HCT116 (cell line): ENCODE measurements around the gene EXD3. TPM values are rescaled to one million over a fixed set of nuclear protein-coding genes. Genes with fewer than 3 reads are reported as not detected.
A peak's percentile ranks its signal among the peaks of the same experiment; 100 is the strongest.

Experiments used
- ATAC-seq: fragments of 200-7000 bp; cut with Tn5 transposase; 2 replicates; pipeline ENCODE4 v1.9.1; 2020; ENCODE audit warnings: mild to moderate bottlenecking, moderate library complexity
- BruUV-seq: library from RNA; stranded (reverse); fragments of 400-500 nt; replicated peaks from 2 replicates; lab custom pipeline; 2021; lab: Mats Ljungman, UMichigan
- CTCF ChIA-PET: fragments of 300-600 bp; sonication (Branson Sonifier 250); formaldehyde crosslinking; loops from one replicate; lab custom pipeline; 2021; ENCODE audit warnings: antibody characterized with exemption; lab: Charles Lee
- POLR2A ChIA-PET: fragments of 300-600, 350-600 bp; sonication (Branson Sonifier 250); formaldehyde crosslinking; loops from one replicate; lab custom pipeline; 2021; ENCODE audit warnings: antibody characterized with exemption; lab: Charles Lee
- RAD21 ChIA-PET, 2 experiments: fragments of 300-600 bp; sonication (Branson Sonifier 250); formaldehyde crosslinking; loops; one replicate each; lab custom pipeline; 2023; ENCODE audit warnings: low total read pairs in 2 of 2; ENCODE audit not compliant: uncharacterized antibody in 2 of 2, unreplicated experiment in 2 of 2, low non-redundant PET in 1 of 2; lab: Charles Lee
- DNase-seq: peaks from one replicate; pipeline ENCODE4 v3.0.0-alpha.2; 2010; ENCODE audit warnings: low read depth, low spot score
- H2AFZ ChIP-seq: fragments of 200-600 bp; shearing (Covaris generic), sonication (generic); 2 replicates; pipeline ENCODE4 v1.6.1; 2017; ENCODE audit warnings: low read depth, mixed run types, mixed read lengths, antibody characterized with exemption, low read length; ENCODE audit not compliant: poor library complexity, severe bottlenecking
- H3K27ac ChIP-seq: 2 replicates; pipeline ENCODE4 v1.5.1; 2012; ENCODE audit warnings: low read depth, low read length
- H3K27me3 ChIP-seq: fragments of 200-600 bp; sonication (generic); 2 replicates; pipeline ENCODE4 v1.6.1; 2016; ENCODE audit warnings: mixed run types, low read length, mixed read lengths; ENCODE audit not compliant: insufficient read depth
- H3K36me3 ChIP-seq, 2 experiments: fragments of 200-500 bp in 1 of 2; fragments of 200-600 bp in 1 of 2; sonication (Bioruptor generic) in 1 of 2; sonication (generic) in 1 of 2; 2 replicates each; pipeline versions ENCODE4 v1.5.1 to v1.6.1; 2014 to 2016; ENCODE audit warnings: low read length in 2 of 2, inconsistent platforms in 1 of 2, mixed read lengths in 1 of 2, mixed run types in 1 of 2; ENCODE audit not compliant: insufficient read depth in 2 of 2, control insufficient read depth in 1 of 2
- H3K4me1 ChIP-seq, 2 experiments: fragments of 200-600 bp in 1 of 2; sonication (generic) in 1 of 2; 2 replicates each; pipeline versions ENCODE4 v1.5.1 to v1.6.1; 2012 to 2017; ENCODE audit warnings: low read length in 2 of 2, inconsistent platforms in 1 of 2, mild to moderate bottlenecking in 1 of 2, mixed read lengths in 1 of 2, mixed run types in 1 of 2, moderate library complexity in 1 of 2; ENCODE audit not compliant: insufficient read depth in 2 of 2, control insufficient read depth in 1 of 2
- H3K4me2 ChIP-seq: fragments of 200-600 bp; sonication (generic); 2 replicates; pipeline ENCODE4 v1.6.1; 2017; ENCODE audit warnings: mixed run types, low read length, mixed read lengths
- H3K4me3 ChIP-seq, 2 experiments: fragments of 200-600 bp in 1 of 2; sonication (generic) in 1 of 2; replicated peaks in 1 of 2; 2 replicates each; pipeline ENCODE4 v1.5.1; 2011 to 2016; ENCODE audit warnings: low read length in 2 of 2, control low read depth in 1 of 2, low read depth in 1 of 2, mild to moderate bottlenecking in 1 of 2, mixed read lengths in 1 of 2, mixed run types in 1 of 2
- H3K79me2 ChIP-seq: fragments of 200-600 bp; sonication (generic); 2 replicates; pipeline ENCODE4 v1.6.1; 2017; ENCODE audit warnings: mild to moderate bottlenecking, mixed run types, low read length, moderate library complexity, mixed read lengths; ENCODE audit not compliant: insufficient read depth
- H3K9ac ChIP-seq: fragments of 200-600 bp; sonication (generic); 2 replicates; pipeline ENCODE4 v1.6.1; 2016; ENCODE audit warnings: low read length, mixed read lengths
- H3K9me2 ChIP-seq: fragments of 200-600 bp; sonication (generic), shearing (Covaris generic); 2 replicates; pipeline ENCODE4 v1.6.1; 2017; ENCODE audit warnings: mixed run types, mild to moderate bottlenecking, moderate library complexity; ENCODE audit not compliant: insufficient read depth
- H3K9me3 ChIP-seq, 2 experiments: fragments of 200-500 bp in 1 of 2; fragments of 200-600 bp in 1 of 2; sonication (Bioruptor generic) in 1 of 2; sonication (generic) in 1 of 2; 2 replicates each; pipeline ENCODE4 v1.6.1; 2014 to 2017; ENCODE audit warnings: low read length in 2 of 2, mixed read lengths in 2 of 2, inconsistent platforms in 1 of 2, low read depth in 1 of 2, mild to moderate bottlenecking in 1 of 2, mixed run types in 1 of 2, moderate library complexity in 1 of 2; ENCODE audit not compliant: control insufficient read depth in 1 of 2, insufficient read depth in 1 of 2
- H4K20me1 ChIP-seq: fragments of 200-600 bp; sonication (generic), shearing (Covaris generic); 2 replicates; pipeline ENCODE4 v1.6.1; 2017; ENCODE audit warnings: mixed run types, mild to moderate bottlenecking, moderate library complexity; ENCODE audit not compliant: insufficient read depth
- CBX3 ChIP-seq: IDR thresholded peaks from 2 replicates; pipeline ENCODE4 v1.6.1; 2012; ENCODE audit warnings: low read depth
- ELF1 ChIP-seq: IDR thresholded peaks from 2 replicates; pipeline ENCODE4 v1.6.1; 2012; ENCODE audit warnings: low read depth, borderline replicate concordance
- POLR2A ChIP-seq: IDR thresholded peaks from 2 replicates; pipeline ENCODE4 v1.7.0; 2011; ENCODE audit warnings: borderline replicate concordance; ENCODE audit not compliant: insufficient read depth, insufficient read length; ENCODE audit errors: extremely low read depth
- POLR2AphosphoS5 ChIP-seq: IDR thresholded peaks from 2 replicates; pipeline ENCODE4 v1.6.1; 2011; ENCODE audit warnings: mild to moderate bottlenecking, low read depth, low read length, moderate library complexity
- SIN3A ChIP-seq: IDR thresholded peaks from 2 replicates; pipeline ENCODE4 v1.6.1; 2012; ENCODE audit warnings: low read depth
- SP1 ChIP-seq: IDR thresholded peaks from 2 replicates; pipeline ENCODE4 v1.6.1; 2012; ENCODE audit warnings: low read depth
- SRF ChIP-seq: IDR thresholded peaks from 2 replicates; pipeline ENCODE4 v1.6.1; 2012; ENCODE audit warnings: low read depth
- TCF7L2 ChIP-seq: IDR thresholded peaks from 2 replicates; pipeline ENCODE4 v1.7.0; 2011; ENCODE audit warnings: borderline replicate concordance, inconsistent platforms; ENCODE audit not compliant: insufficient read depth, insufficient read length; ENCODE audit errors: extremely low read depth
- YY1 ChIP-seq: IDR thresholded peaks from 2 replicates; pipeline ENCODE4 v1.6.1; 2011; ENCODE audit warnings: low read length, low read depth, moderate library complexity, mild to moderate bottlenecking; ENCODE audit not compliant: insufficient replicate concordance; ENCODE audit errors: extremely low read depth
- ZNF274 ChIP-seq: fragments of 200-500 bp; sonication (Bioruptor generic); IDR thresholded peaks from 2 replicates; pipeline ENCODE4 v1.6.1; 2014; ENCODE audit warnings: mild to moderate bottlenecking, low read depth, low read length, inconsistent platforms
- intact Hi-C: fragments of 100-400 bp; cut with micrococcal nuclease; formaldehyde crosslinking; loops from 2 replicates; pipeline ENCODE4 v1.10.0; 2022
- total RNA-seq: library from RNA; stranded (reverse); gene quantifications from one replicate; pipeline ENCODE4 v1.2.1, GENCODE V29; 2021; ENCODE audit not compliant: unreplicated experiment
- TF ChIP-seq, protein P1 (sequence below): IDR thresholded peaks from 2 replicates; pipeline ENCODE4 v1.6.1; 2011; ENCODE audit warnings: mild to moderate bottlenecking, low read length, moderate library complexity; ENCODE audit not compliant: insufficient replicate concordance; ENCODE audit errors: extremely low read depth
- TF ChIP-seq, protein P2 (sequence below): IDR thresholded peaks from 2 replicates; pipeline ENCODE4 v1.6.1; 2012; ENCODE audit warnings: low read depth
- TF ChIP-seq, protein P3 (sequence below): IDR thresholded peaks from 2 replicates; pipeline ENCODE4 v1.6.1; 2012

The EXD3 gene
- total RNA-seq, 1 experiment from 2014 or later: 25.4 TPM

- ChIA-PET CTCF (no interaction called here), RAD21 (no interaction called here), POLR2A (interaction anchor here (0.6 to 1.0 kb wide), 2 partner anchors 18 to 482 kb away, joined by 3 to 6 read pairs; partner anchors contain the start of gene ENTPD8)
- Histone ChIP-seq H3K4me3 (peak overlapping the region; percentile 25 to 94), H3K4me2 (peak overlapping the region; percentile 70), H3K4me1 (peaks cover 22 to 61% of the 10 kb centered on the region in 2 experiments), H3K27ac (peak overlapping the region; percentile 81), H2AFZ (no peak overlapping the region), H3K36me3 (peaks cover 9 to 23% of the 10 kb centered on the region in 2 experiments; a peak in 2 of 4 replicates), H3K79me2 (peaks cover 35% of the 10 kb centered on the region), H4K20me1 (no peaks in the 10 kb centered on the region), H3K27me3 (no peaks in the 10 kb centered on the region), H3K9me2 (no peaks in the 10 kb centered on the region), H3K9ac (peak overlapping the region; percentile 98), H3K9me3 (no peaks in the 10 kb centered on the region)
- DNase-seq (no peak), ATAC-seq (no peak)
- intact Hi-C loops: no loop called here
- no TSS peak for BruUV-seq
- no peak for TF ChIP-seq SP1
- TF ChIP-seq, protein P1, sequence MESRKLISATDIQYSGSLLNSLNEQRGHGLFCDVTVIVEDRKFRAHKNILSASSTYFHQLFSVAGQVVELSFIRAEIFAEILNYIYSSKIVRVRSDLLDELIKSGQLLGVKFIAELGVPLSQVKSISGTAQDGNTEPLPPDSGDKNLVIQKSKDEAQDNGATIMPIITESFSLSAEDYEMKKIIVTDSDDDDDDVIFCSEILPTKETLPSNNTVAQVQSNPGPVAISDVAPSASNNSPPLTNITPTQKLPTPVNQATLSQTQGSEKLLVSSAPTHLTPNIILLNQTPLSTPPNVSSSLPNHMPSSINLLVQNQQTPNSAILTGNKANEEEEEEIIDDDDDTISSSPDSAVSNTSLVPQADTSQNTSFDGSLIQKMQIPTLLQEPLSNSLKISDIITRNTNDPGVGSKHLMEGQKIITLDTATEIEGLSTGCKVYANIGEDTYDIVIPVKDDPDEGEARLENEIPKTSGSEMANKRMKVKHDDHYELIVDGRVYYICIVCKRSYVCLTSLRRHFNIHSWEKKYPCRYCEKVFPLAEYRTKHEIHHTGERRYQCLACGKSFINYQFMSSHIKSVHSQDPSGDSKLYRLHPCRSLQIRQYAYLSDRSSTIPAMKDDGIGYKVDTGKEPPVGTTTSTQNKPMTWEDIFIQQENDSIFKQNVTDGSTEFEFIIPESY: no peak
- TF ChIP-seq TCF7L2: no peak
- no peak for TF ChIP-seq ELF1
- TF ChIP-seq CBX3: no peak
- no peak for TF ChIP-seq POLR2A
- TF ChIP-seq SIN3A: no peak
- TF ChIP-seq, protein P2, sequence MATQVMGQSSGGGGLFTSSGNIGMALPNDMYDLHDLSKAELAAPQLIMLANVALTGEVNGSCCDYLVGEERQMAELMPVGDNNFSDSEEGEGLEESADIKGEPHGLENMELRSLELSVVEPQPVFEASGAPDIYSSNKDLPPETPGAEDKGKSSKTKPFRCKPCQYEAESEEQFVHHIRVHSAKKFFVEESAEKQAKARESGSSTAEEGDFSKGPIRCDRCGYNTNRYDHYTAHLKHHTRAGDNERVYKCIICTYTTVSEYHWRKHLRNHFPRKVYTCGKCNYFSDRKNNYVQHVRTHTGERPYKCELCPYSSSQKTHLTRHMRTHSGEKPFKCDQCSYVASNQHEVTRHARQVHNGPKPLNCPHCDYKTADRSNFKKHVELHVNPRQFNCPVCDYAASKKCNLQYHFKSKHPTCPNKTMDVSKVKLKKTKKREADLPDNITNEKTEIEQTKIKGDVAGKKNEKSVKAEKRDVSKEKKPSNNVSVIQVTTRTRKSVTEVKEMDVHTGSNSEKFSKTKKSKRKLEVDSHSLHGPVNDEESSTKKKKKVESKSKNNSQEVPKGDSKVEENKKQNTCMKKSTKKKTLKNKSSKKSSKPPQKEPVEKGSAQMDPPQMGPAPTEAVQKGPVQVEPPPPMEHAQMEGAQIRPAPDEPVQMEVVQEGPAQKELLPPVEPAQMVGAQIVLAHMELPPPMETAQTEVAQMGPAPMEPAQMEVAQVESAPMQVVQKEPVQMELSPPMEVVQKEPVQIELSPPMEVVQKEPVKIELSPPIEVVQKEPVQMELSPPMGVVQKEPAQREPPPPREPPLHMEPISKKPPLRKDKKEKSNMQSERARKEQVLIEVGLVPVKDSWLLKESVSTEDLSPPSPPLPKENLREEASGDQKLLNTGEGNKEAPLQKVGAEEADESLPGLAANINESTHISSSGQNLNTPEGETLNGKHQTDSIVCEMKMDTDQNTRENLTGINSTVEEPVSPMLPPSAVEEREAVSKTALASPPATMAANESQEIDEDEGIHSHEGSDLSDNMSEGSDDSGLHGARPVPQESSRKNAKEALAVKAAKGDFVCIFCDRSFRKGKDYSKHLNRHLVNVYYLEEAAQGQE: no peak
- TF ChIP-seq, protein P3, sequence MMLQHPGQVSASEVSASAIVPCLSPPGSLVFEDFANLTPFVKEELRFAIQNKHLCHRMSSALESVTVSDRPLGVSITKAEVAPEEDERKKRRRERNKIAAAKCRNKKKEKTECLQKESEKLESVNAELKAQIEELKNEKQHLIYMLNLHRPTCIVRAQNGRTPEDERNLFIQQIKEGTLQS: no peak
- no peak for TF ChIP-seq SRF
- TF ChIP-seq YY1: no peak
- no peak for TF ChIP-seq ZNF274
- TF ChIP-seq POLR2AphosphoS5: no peak
These were observed 36.8 kb upstream of the EXD3 start for GRCh38 chr9:137459601-137460362.
